HepG2 (cell line): ENCODE data around the gene CTTNBP2NL. TPM values are rescaled to one million over a fixed set of nuclear protein-coding genes. Genes with fewer than 3 reads are reported as not detected.
A peak's percentile ranks its signal among the peaks of the same experiment; 100 is the strongest.

Experiments
- BHLHE40 ChIP-seq: IDR thresholded peaks from 2 replicates; pipeline ENCODE4 v1.6.1; 2011; ENCODE audit warnings: low read length, improper control_type of control experiment
- DMTF1 ChIP-seq: sonication (generic); formaldehyde crosslinking; IDR thresholded peaks from 2 replicates; pipeline ENCODE4 v1.4.0; 2020; ENCODE audit warnings: mild to moderate bottlenecking, missing genetic modification reagents
- FOXJ3 ChIP-seq: sonication (generic); formaldehyde crosslinking; IDR thresholded peaks from 2 replicates; pipeline ENCODE4 v1.4.0; 2020; ENCODE audit warnings: missing genetic modification reagents, mild to moderate bottlenecking, borderline replicate concordance
- GATAD2A ChIP-seq: IDR thresholded peaks from 2 replicates; pipeline ENCODE4 v1.6.1; 2016
- HMGXB4 ChIP-seq, 2 experiments: sonication (generic) in 1 of 2; formaldehyde crosslinking in 1 of 2; IDR thresholded peaks; 2 replicates each; pipeline versions ENCODE4 v1.4.0 to v1.6.1; 2018 to 2020; ENCODE audit warnings: missing genetic modification reagents in 2 of 2, borderline replicate concordance in 1 of 2, low read depth in 1 of 2, mild to moderate bottlenecking in 1 of 2, missing biosample characterization in 1 of 2
- HNF4G ChIP-seq, 2 experiments: sonication (generic) in 1 of 2; formaldehyde crosslinking in 1 of 2; IDR thresholded peaks; 2 replicates each; pipeline versions ENCODE4 v1.4.0 to v1.6.1; 2011 to 2020; ENCODE audit warnings: borderline replicate concordance in 2 of 2, low read depth in 2 of 2, mild to moderate bottlenecking in 2 of 2, low read length in 1 of 2, missing genetic modification reagents in 1 of 2, moderate library complexity in 1 of 2
- MAF1 ChIP-seq: sonication (generic); formaldehyde crosslinking; IDR thresholded peaks from 2 replicates; pipeline ENCODE4 v1.5.0; 2020; ENCODE audit warnings: missing genetic modification reagents, borderline replicate concordance
- MAFK ChIP-seq, 2 experiments: IDR thresholded peaks in 1 of 2; conservative IDR thresholded peaks in 1 of 2; 2 replicates each; pipeline ENCODE4 v1.6.1; 2011; ENCODE audit warnings: improper control_type of control experiment in 2 of 2, low read length in 2 of 2
- MTF2 ChIP-seq: sonication (generic); formaldehyde crosslinking; IDR thresholded peaks from 2 replicates; pipeline ENCODE4 v1.5.0; 2020; ENCODE audit warnings: missing genetic modification reagents, borderline replicate concordance
- NR2F2 ChIP-seq: IDR thresholded peaks from 2 replicates; pipeline ENCODE4 v1.6.1; 2012; ENCODE audit warnings: low read depth, inconsistent platforms, borderline replicate concordance
- NR3C1 ChIP-seq: sonication (generic); formaldehyde crosslinking; IDR thresholded peaks from 2 replicates; pipeline ENCODE4 v1.4.0; 2020; ENCODE audit warnings: missing genetic modification reagents
- PBX3 ChIP-seq: sonication (generic); formaldehyde crosslinking; IDR thresholded peaks from 2 replicates; pipeline ENCODE4 v1.8.1; 2023; ENCODE audit warnings: missing genetic modification reagents, inconsistent platforms, borderline replicate concordance
- RORA ChIP-seq: sonication (generic); formaldehyde crosslinking; IDR thresholded peaks from 2 replicates; pipeline ENCODE4 v1.5.0; 2020; ENCODE audit warnings: mild to moderate bottlenecking, missing genetic modification reagents, moderate library complexity
- ZBTB21 ChIP-seq: sonication (generic); formaldehyde crosslinking; IDR thresholded peaks from 2 replicates; pipeline ENCODE4 v1.4.0; 2020; ENCODE audit warnings: missing genetic modification reagents
- ZNF12 ChIP-seq: sonication (generic); formaldehyde crosslinking; IDR thresholded peaks from 2 replicates; pipeline ENCODE4 v1.5.0; 2020; ENCODE audit warnings: missing genetic modification reagents
- ZNF34 ChIP-seq: sonication (generic); formaldehyde crosslinking; IDR thresholded peaks from 2 replicates; pipeline ENCODE4 v1.4.0; 2020; ENCODE audit warnings: mild to moderate bottlenecking, missing genetic modification reagents, borderline replicate concordance
- ZNF501 ChIP-seq: sonication (generic); formaldehyde crosslinking; IDR thresholded peaks from 2 replicates; pipeline ENCODE4 v1.5.1; 2020; ENCODE audit warnings: mild to moderate bottlenecking, moderate library complexity, missing genetic modification reagents
- ZNF670 ChIP-seq: sonication (generic); formaldehyde crosslinking; IDR thresholded peaks from 2 replicates; pipeline ENCODE4 v1.8.0; 2022; ENCODE audit warnings: mild to moderate bottlenecking, missing genetic modification reagents, borderline replicate concordance
- ZNF713 ChIP-seq: sonication (generic); formaldehyde crosslinking; IDR thresholded peaks from 2 replicates; pipeline ENCODE4 v1.4.0; 2020; ENCODE audit warnings: mild to moderate bottlenecking, missing genetic modification reagents
- ZNF746 ChIP-seq: sonication (generic); formaldehyde crosslinking; IDR thresholded peaks from 2 replicates; pipeline ENCODE4 v1.8.0; 2022; ENCODE audit warnings: mild to moderate bottlenecking, missing genetic modification reagents
- ZSCAN5A ChIP-seq: sonication (generic); formaldehyde crosslinking; IDR thresholded peaks from 2 replicates; pipeline ENCODE4 v1.8.0; 2022; ENCODE audit warnings: mild to moderate bottlenecking, missing genetic modification reagents, borderline replicate concordance
- polyA plus RNA-seq, 8 experiments: library from polyadenylated mRNA; depleted of rRNA in 3 of 8; stranded (reverse) in 7 of 8; unstranded in 1 of 8; fragments of >200 nt; fragmentation: Illumina TruSeq in 4 of 8; extraction: Trizol in 4 of 8; gene quantifications; 2 replicates each; pipeline versions ENCODE4 v1.2.1 to v1.2.3, GENCODE V29; 2011 to 2016; ENCODE audit warnings: low read depth in 4 of 8, missing spikeins in 1 of 8, mixed read lengths in 1 of 8; ENCODE audit not compliant: insufficient read depth in 1 of 8
- total RNA-seq, 5 experiments: library from RNA; depleted of rRNA; stranded (reverse); fragments of >200 nt; fragmentation: Illumina TruSeq; extraction: Trizol; gene quantifications; 2 replicates each; pipeline ENCODE4 v1.2.3, GENCODE V29; 2016; ENCODE audit warnings: low read depth in 1 of 5

CTTNBP2NL gene
- total and polyA plus RNA-seq, 2 of the 13 experiments (the other 11 are each of a cell fraction or from before 2014, with no cell fraction given), result 2.1 to 4.1 TPM

GRCh38 chr1:112369392-112370285 lies 26.4 kb upstream of the CTTNBP2NL start (continued):
- no peak for TF ChIP-seq MAF1 (CRISPR knock-in tag)
- TF ChIP-seq ZNF12 (CRISPR knock-in tag), result no peak
- no peak for TF ChIP-seq NR2F2
- no peak for TF ChIP-seq RORA (CRISPR knock-in tag)
- no peak for TF ChIP-seq HNF4G (IDR thresholded peaks at IDR 0.05; ENCODE audit: borderline replicate concordance, low read depth, low read length)
- TF ChIP-seq HNF4G (CRISPR knock-in tag; IDR thresholded peaks at IDR 0.05; ENCODE audit: borderline replicate concordance, low read depth), result no peak
- TF ChIP-seq ZNF670, result no peak
- no peak for TF ChIP-seq ZBTB21
- TF ChIP-seq ZNF746 (CRISPR knock-in tag), result no peak
- no peak for TF ChIP-seq FOXJ3
- no peak for TF ChIP-seq MAFK (conservative IDR thresholded peaks at IDR 0.05 in 1 of 2, IDR thresholded peaks at IDR 0.05 in 1 of 2; ENCODE audit: low read length in 2 of 2)
- TF ChIP-seq ZNF713, result no peak
- peak; percentile 33; the same call in 1 of the 2 replicates for TF ChIP-seq ZNF501 (CRISPR knock-in tag)
- no peak for TF ChIP-seq ZNF34 (CRISPR knock-in tag)
- no peak for TF ChIP-seq ZSCAN5A (CRISPR knock-in tag)
- no peak for TF ChIP-seq BHLHE40
- TF ChIP-seq PBX3 (CRISPR knock-in tag), result no peak
- TF ChIP-seq MTF2, result 0 out of 2 replicates have a peak, but pooled peaks have one; percentile 37
- TF ChIP-seq DMTF1, result no peak
- TF ChIP-seq NR3C1, result no peak
- TF ChIP-seq GATAD2A (CRISPR knock-in tag), result no peak
- peak; percentile 63 to 67; a peak in 3 of 4 replicates for TF ChIP-seq HMGXB4 (CRISPR knock-in tag; IDR thresholded peaks at IDR 0.05; ENCODE audit: borderline replicate concordance in 1 of 2, low read depth in 1 of 2)
